GM23338 (cell line): Measurements from ENCODE around the gene GJB5. TPM values are rescaled to one million over a fixed set of nuclear protein-coding genes. Genes with fewer than 3 reads are reported as not detected.
A peak's percentile ranks its signal among the peaks of the same experiment; 100 is the strongest.

Experiments
- ATAC-seq: fragments of 200-7000 bp; cut with Tn5 transposase; 3 replicates; pipeline ENCODE4 v1.9.1; 2020
- DNase-seq: peaks from one replicate; pipeline ENCODE4 v3.0.0-alpha.2; 2015; ENCODE audit warnings: low spot score
- H2AFZ ChIP-seq: fragments of 200-600 bp; sonication (generic); 2 replicates; pipeline ENCODE4 v1.8.0; 2016; ENCODE audit warnings: antibody characterized with exemption, mild to moderate bottlenecking, moderate library complexity
- H3F3A ChIP-seq: fragments of 200-600 bp; sonication (generic); replicated peaks from 2 replicates; pipeline ENCODE4 v1.8.0; 2017; ENCODE audit warnings: antibody characterized with exemption, mixed run types, low read depth
- H3K27ac ChIP-seq: fragments of 200-600 bp; sonication (generic); 2 replicates; pipeline ENCODE4 v1.6.1; 2016; ENCODE audit warnings: low read depth
- H3K27me3 ChIP-seq: fragments of 200-600 bp; sonication (generic); 2 replicates; pipeline ENCODE4 v1.8.0; 2016; ENCODE audit warnings: mild to moderate bottlenecking, mixed run types, moderate library complexity; ENCODE audit not compliant: insufficient read depth
- H3K36me3 ChIP-seq: fragments of 200-600 bp; sonication (generic); 2 replicates; pipeline ENCODE4 v1.8.0; 2016; ENCODE audit warnings: mild to moderate bottlenecking; ENCODE audit not compliant: insufficient read depth
- H3K4me1 ChIP-seq: fragments of 200-600 bp; sonication (generic); 2 replicates; pipeline ENCODE4 v1.8.0; 2016; ENCODE audit warnings: mild to moderate bottlenecking, moderate library complexity; ENCODE audit not compliant: insufficient read depth
- H3K4me2 ChIP-seq: fragments of 200-600 bp; sonication (generic); 2 replicates; pipeline ENCODE4 v1.7.1; 2017; ENCODE audit warnings: mixed run types
- H3K4me3 ChIP-seq: fragments of 200-600 bp; sonication (generic); 2 replicates; pipeline ENCODE4 v1.6.1; 2016; ENCODE audit warnings: mixed run types
- H3K79me2 ChIP-seq: fragments of 200-600 bp; sonication (generic); replicated peaks from 2 replicates; pipeline ENCODE4 v1.8.0; 2017; ENCODE audit warnings: mild to moderate bottlenecking; ENCODE audit not compliant: insufficient read depth
- H3K9me2 ChIP-seq: fragments of 200-600 bp; sonication (generic); 2 replicates; pipeline ENCODE4 v1.8.0; 2017; ENCODE audit not compliant: insufficient read depth
- H4K20me1 ChIP-seq: fragments of 200-600 bp; sonication (generic); replicated peaks from 2 replicates; pipeline ENCODE4 v1.8.0; 2017; ENCODE audit warnings: mild to moderate bottlenecking; ENCODE audit not compliant: insufficient read depth
- H3K27ac Mint-ChIP-seq: 2 replicates; pipeline ENCODE4 v1.8.0; 2020; ENCODE audit warnings: inconsistent platforms, mild to moderate bottlenecking, moderate library complexity, mixed read lengths
- H3K27me3 Mint-ChIP-seq: 3 replicates; pipeline ENCODE4 v1.8.0; 2022; ENCODE audit warnings: low read depth, mild to moderate bottlenecking, moderate library complexity, mixed read lengths, inconsistent platforms; ENCODE audit not compliant: insufficient read depth, poor library complexity
- H3K36me3 Mint-ChIP-seq: 3 replicates; pipeline ENCODE4 v1.8.0; 2021; ENCODE audit warnings: low read depth, mild to moderate bottlenecking, inconsistent platforms, moderate library complexity, mixed read lengths
- H3K4me1 Mint-ChIP-seq: 3 replicates; pipeline ENCODE4 v1.8.0; 2020; ENCODE audit warnings: mild to moderate bottlenecking, inconsistent platforms, mixed read lengths
- H3K4me3 Mint-ChIP-seq: 3 replicates; pipeline ENCODE4 v1.8.0; 2021; ENCODE audit warnings: moderate library complexity, mild to moderate bottlenecking, inconsistent platforms, mixed read lengths
- H3K9me3 Mint-ChIP-seq: 3 replicates; pipeline ENCODE4 v1.8.0; 2020; ENCODE audit warnings: moderate library complexity, mild to moderate bottlenecking, inconsistent platforms, mixed read lengths
- CREB1 ChIP-seq: fragments of 250-450 bp; sonication (Bioruptor Pico); IDR thresholded peaks from 2 replicates; pipeline ENCODE4 v1.5.0; 2020; ENCODE audit warnings: low read depth, mild to moderate bottlenecking, moderate library complexity
- CTCF ChIP-seq, 2 experiments: fragments of 200-600 bp in 1 of 2; sonication (generic) in 1 of 2; conservative IDR thresholded peaks; 2 replicates each; pipeline versions ENCODE4 v1.5.1 to v1.6.1; 2016 to 2017; ENCODE audit warnings: antibody characterized with exemption in 2 of 2, low read depth in 2 of 2, mild to moderate bottlenecking in 2 of 2, moderate library complexity in 1 of 2
- ETS1 ChIP-seq: IDR thresholded peaks from 2 replicates; pipeline ENCODE4 v1.6.1; 2016; ENCODE audit warnings: antibody characterized with exemption
- EZH2 ChIP-seq: fragments of 200-600 bp; sonication (generic); IDR thresholded peaks from one replicate; pipeline ENCODE4 v1.8.0; 2017; ENCODE audit warnings: antibody characterized with exemption, mild to moderate bottlenecking, low read depth; ENCODE audit not compliant: unreplicated experiment
- EZH2phosphoT487 ChIP-seq: fragments of 200-600 bp; sonication (generic); IDR thresholded peaks from one replicate; pipeline ENCODE4 v1.8.1; 2018; ENCODE audit warnings: antibody characterized with exemption; ENCODE audit not compliant: unreplicated experiment
- JUNB ChIP-seq: IDR thresholded peaks from one replicate; pipeline ENCODE4 v1.6.1; 2016; ENCODE audit warnings: antibody characterized with exemption; ENCODE audit not compliant: unreplicated experiment
- NANOG ChIP-seq: IDR thresholded peaks from 2 replicates; pipeline ENCODE4 v1.6.1; 2016; ENCODE audit warnings: antibody characterized with exemption, borderline replicate concordance
- POLR2AphosphoS5 ChIP-seq: IDR thresholded peaks from 2 replicates; pipeline ENCODE4 v1.6.1; 2016; ENCODE audit warnings: antibody characterized with exemption, low read depth
- REST ChIP-seq: IDR thresholded peaks from one replicate; pipeline ENCODE4 v1.6.1; 2018; ENCODE audit warnings: antibody characterized with exemption; ENCODE audit not compliant: unreplicated experiment
- STAT1 ChIP-seq: IDR thresholded peaks from one replicate; pipeline ENCODE4 v1.6.1; 2016; ENCODE audit warnings: antibody characterized with exemption; ENCODE audit not compliant: unreplicated experiment
- ZNF114 ChIP-seq: fragments of 250-450 bp; sonication (Bioruptor Pico); IDR thresholded peaks from 2 replicates; pipeline ENCODE4 v1.5.0; 2020; ENCODE audit warnings: mild to moderate bottlenecking, moderate library complexity
- ZNF331 ChIP-seq: fragments of 250-450 bp; sonication (Bioruptor Pico); IDR thresholded peaks from 2 replicates; pipeline ENCODE4 v1.5.0; 2020; ENCODE audit warnings: low read depth, mild to moderate bottlenecking, moderate library complexity
- ZNF462 ChIP-seq: fragments of 250-450 bp; sonication (Bioruptor Pico); IDR thresholded peaks from 2 replicates; pipeline ENCODE4 v1.5.0; 2020; ENCODE audit warnings: mild to moderate bottlenecking, moderate library complexity
- polyA plus RNA-seq: library from polyadenylated mRNA; unstranded; fragments of >200 nt; fragmentation: Nextera tagmentation; extraction: Ambion mirVana; gene quantifications from 2 replicates; pipeline ENCODE4 v1.2.1, GENCODE V29; 2016
- total RNA-seq: library from RNA; depleted of rRNA; stranded (reverse); fragments of >200 nt; shearing (Covaris generic); gene quantifications from 2 replicates; pipeline ENCODE4 v1.2.3, GENCODE V29; 2014

Gene GJB5
- total and polyA plus RNA-seq, 2 experiments from 2014 or later, result 1.4 TPM; not detected in 1

- Histone ChIP-seq H3K4me2 (peak within 1 kb of the TSS; percentile 80), H3K4me1 (no peaks in the 10 kb centered on the region; the same call in 1 of the 2 replicates), H3K36me3 (no peaks in the 10 kb centered on the region), H3K79me2 (no peaks in the 10 kb centered on the region), H3K4me3 (peak within 1 kb of the TSS; percentile 69), H3K9me2 (0 out of 2 replicates have a peak, but pooled peaks cover 2% of the 10 kb centered on the region), H3F3A (no peaks in the 10 kb centered on the region), H2AFZ (peak within 1 kb of the TSS; percentile 98), H3K27ac (no peak within 1 kb of the TSS), H3K27me3 (peaks cover 23% of the 10 kb centered on the region; the same call in 1 of the 2 replicates), H4K20me1 (no peaks in the 10 kb centered on the region)
- peaks cover 21% of the 10 kb centered on the region for H3K4me1 Mint-ChIP-seq
- H3K27ac Mint-ChIP-seq, result no peak within 1 kb of the TSS
- peak; percentile 44 for ATAC-seq
- H3K9me3 Mint-ChIP-seq, result no peaks in the 10 kb centered on the region
- H3K36me3 Mint-ChIP-seq, result no peaks in the 10 kb centered on the region; the same call in 2 of the 3 replicates
- TF ChIP-seq ZNF114 (CRISPR knock-in tag) (no peak), EZH2phosphoT487 (no peak), REST (no peak), ZNF462 (CRISPR knock-in tag) (no peak), NANOG (no peak), POLR2AphosphoS5 (no peak), STAT1 (no peak), CTCF (conservative IDR thresholded peaks at IDR 0.05; ENCODE audit: low read depth in 2 of 2) (no peak), ETS1 (no peak), CREB1 (CRISPR knock-in tag) (no peak), JUNB (no peak), ZNF331 (CRISPR knock-in tag) (no peak), EZH2 (no peak)
- peaks cover 27% of the 10 kb centered on the region for H3K27me3 Mint-ChIP-seq
- peak; percentile 49 for DNase-seq
- peak within 1 kb of the TSS; percentile 73 for H3K4me3 Mint-ChIP-seq
These were observed 38.3 kb downstream of the GJB5 start, which contains the start of gene GJA4 for GRCh38 chr1:34792868-34793727. GJA4 (plus strand) TSS chr1:34792999; CDS start chr1:34794214, 1,215 bp downstream.
